Activated T-cell treated with anti-CD3 and anti-CD28 coated beads, Interleukin-2, amount 50 U/mL, for 24 hours (primary cell): ENCODE measurements around the gene EID2.

ENCODE experiments used
- DNase-seq: peaks from one replicate; pipeline ENCODE4 v3.0.0-alpha.2; 2020
- H3K27ac Mint-ChIP-seq: 2 replicates; pipeline ENCODE4 v1.8.0; 2020; ENCODE audit warnings: mild to moderate bottlenecking, mixed read lengths
- H3K27me3 Mint-ChIP-seq: 2 replicates; pipeline ENCODE4 v1.8.0; 2020; ENCODE audit warnings: mixed read lengths
- H3K36me3 Mint-ChIP-seq: 2 replicates; pipeline ENCODE4 v1.8.0; 2020; ENCODE audit warnings: low read depth, mixed read lengths
- H3K4me1 Mint-ChIP-seq: 2 replicates; pipeline ENCODE4 v1.8.0; 2020; ENCODE audit warnings: low read depth, mixed read lengths
- H3K4me3 Mint-ChIP-seq: 2 replicates; pipeline ENCODE4 v1.8.0; 2020; ENCODE audit warnings: mild to moderate bottlenecking, moderate library complexity, mixed read lengths
- H3K9me3 Mint-ChIP-seq: 2 replicates; pipeline ENCODE4 v1.8.0; 2020; ENCODE audit warnings: mixed read lengths

The EID2 gene

GRCh38 chr19:39550197-39550596 is 10.2 kb upstream of the EID2 start:
- no peak for DNase-seq
- Mint-ChIP-seq H3K27me3 (no peaks in the 10 kb centered on the region), H3K4me3 (no peak overlapping the region), H3K36me3 (no peaks in the 10 kb centered on the region), H3K27ac (no peak overlapping the region), H3K9me3 (no peaks in the 10 kb centered on the region), H3K4me1 (peaks cover 27% of the 10 kb centered on the region)

DNA sequence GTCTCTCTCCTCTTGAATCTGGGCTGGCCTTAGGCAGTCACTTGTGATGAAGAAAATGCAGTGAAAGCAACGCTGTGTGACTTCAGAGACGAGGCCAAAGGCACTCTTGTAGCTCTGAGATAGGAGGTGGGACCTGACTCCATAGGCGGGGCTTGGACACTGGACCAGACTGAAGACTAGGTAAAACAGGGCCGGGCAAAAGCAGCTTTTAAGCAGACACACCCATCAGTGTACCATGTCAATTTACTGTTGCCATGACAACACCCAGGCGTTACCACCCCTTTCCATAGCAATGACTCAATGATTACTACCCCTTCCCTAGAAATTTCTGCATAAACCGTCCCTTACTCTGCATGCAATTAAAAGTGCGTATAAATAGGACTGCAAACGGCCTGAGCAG is 6.6 kb upstream of the EID2 start:
- H3K36me3 Mint-ChIP-seq = no peaks in the 10 kb centered on the region
- H3K4me3 Mint-ChIP-seq = no peak overlapping the region
- no peak overlapping the region for H3K27ac Mint-ChIP-seq
- H3K4me1 Mint-ChIP-seq = peaks cover 47% of the 10 kb centered on the region
- H3K9me3 Mint-ChIP-seq = no peaks in the 10 kb centered on the region
- no peaks in the 10 kb centered on the region for H3K27me3 Mint-ChIP-seq
- DNase-seq = no peak

DNA sequence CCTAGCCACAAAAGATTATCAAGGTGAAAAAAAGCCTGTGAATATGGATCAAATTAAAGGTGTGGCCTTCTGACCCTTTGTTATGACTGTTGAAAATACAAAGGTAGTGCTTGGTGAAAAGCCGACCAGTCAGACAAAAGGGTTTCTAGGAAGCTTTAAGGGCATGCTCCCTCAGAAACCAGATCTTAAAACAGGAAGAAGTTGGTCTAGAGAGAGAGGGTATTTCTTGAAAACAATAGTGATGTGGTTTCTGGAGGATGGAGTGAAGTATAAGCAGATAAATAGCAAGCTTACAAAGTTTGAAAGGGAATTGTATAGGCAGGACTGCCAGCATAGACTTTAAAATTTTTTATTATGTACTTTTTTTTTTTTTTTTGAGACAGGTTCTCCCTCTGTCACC is 5.0 kb upstream of the EID2 start:
- Mint-ChIP-seq H3K4me1 (peaks cover 55% of the 10 kb centered on the region), H3K4me3 (no peak overlapping the region), H3K27me3 (no peaks in the 10 kb centered on the region), H3K27ac (peak overlapping the region; percentile 83), H3K36me3 (peaks cover 2% of the 10 kb centered on the region), H3K9me3 (no peaks in the 10 kb centered on the region)
- DNase-seq = no peak

GRCh38 chr19:39544226-39544903 is 4.4 kb upstream of the EID2 start:
- Mint-ChIP-seq H3K4me3 (no peak overlapping the region), H3K36me3 (peaks cover 5% of the 10 kb centered on the region), H3K4me1 (peaks cover 55% of the 10 kb centered on the region), H3K9me3 (no peaks in the 10 kb centered on the region), H3K27ac (peak overlapping the region; percentile 83), H3K27me3 (no peaks in the 10 kb centered on the region)
- no peak for DNase-seq

GRCh38 chr19:39543477-39543857 is 3.5 kb upstream of the EID2 start:
- peaks cover 61% of the 10 kb centered on the region for H3K4me1 Mint-ChIP-seq

GRCh38 chr19:39542206-39542605 is 2.2 kb upstream of the EID2 start:
- peaks cover 23% of the 10 kb centered on the region for H3K36me3 Mint-ChIP-seq
- no peaks in the 10 kb centered on the region for H3K9me3 Mint-ChIP-seq
- H3K27me3 Mint-ChIP-seq = no peaks in the 10 kb centered on the region
- no peak overlapping the region for H3K27ac Mint-ChIP-seq
- no peak overlapping the region for H3K4me3 Mint-ChIP-seq
- peaks cover 70% of the 10 kb centered on the region for H3K4me1 Mint-ChIP-seq
- no peak for DNase-seq

More at GRCh38 chr19:39543477-39543857, 3.5 kb upstream of the EID2 start:
- Mint-ChIP-seq H3K4me3 (no peak overlapping the region), H3K9me3 (no peaks in the 10 kb centered on the region), H3K27ac (peak overlapping the region; percentile 20), H3K27me3 (no peaks in the 10 kb centered on the region), H3K36me3 (peaks cover 11% of the 10 kb centered on the region)
- DNase-seq = no peak

GRCh38 chr19:39540333-39540673 is 342 bp upstream of the EID2 start:
- Mint-ChIP-seq H3K27ac (peak overlapping the region; percentile 99), H3K27me3 (no peaks in the 10 kb centered on the region), H3K4me1 (peaks cover 60% of the 10 kb centered on the region), H3K4me3 (peak overlapping the region; percentile 96), H3K36me3 (peaks cover 31% of the 10 kb centered on the region), H3K9me3 (no peaks in the 10 kb centered on the region)
- DNase-seq = no peak

DNA sequence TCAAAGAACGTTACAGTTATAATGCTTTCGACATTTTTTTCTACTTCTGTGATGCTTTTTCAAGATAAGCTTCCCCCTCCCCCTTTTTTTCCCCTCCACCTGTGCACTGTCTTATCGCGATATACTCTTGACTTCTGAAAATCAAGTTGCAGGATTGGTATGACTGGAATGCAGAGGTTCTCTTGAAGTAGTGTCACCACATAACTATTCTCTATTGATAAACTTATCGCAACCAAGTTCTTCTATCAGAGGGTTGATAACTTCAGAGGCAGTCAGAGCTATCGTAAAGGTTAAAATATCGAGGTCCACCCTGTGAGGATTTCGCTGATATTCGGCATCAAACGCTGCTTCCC is 820 bp downstream of the EID2 start:
- Mint-ChIP-seq H3K4me3 (peak overlapping the region; percentile 96), H3K9me3 (no peaks in the 10 kb centered on the region), H3K36me3 (peaks cover 31% of the 10 kb centered on the region), H3K27ac (peak overlapping the region; percentile 97), H3K4me1 (peaks cover 51% of the 10 kb centered on the region), H3K27me3 (no peaks in the 10 kb centered on the region)
- no peak for DNase-seq

GRCh38 chr19:39533791-39534190 is 6.2 kb downstream of the EID2 start:
- Mint-ChIP-seq H3K4me3 (no peak overlapping the region), H3K27me3 (no peaks in the 10 kb centered on the region), H3K27ac (no peak overlapping the region), H3K9me3 (no peaks in the 10 kb centered on the region), H3K36me3 (peaks cover 29% of the 10 kb centered on the region), H3K4me1 (peaks cover 41% of the 10 kb centered on the region)
- DNase-seq = no peak

DNA sequence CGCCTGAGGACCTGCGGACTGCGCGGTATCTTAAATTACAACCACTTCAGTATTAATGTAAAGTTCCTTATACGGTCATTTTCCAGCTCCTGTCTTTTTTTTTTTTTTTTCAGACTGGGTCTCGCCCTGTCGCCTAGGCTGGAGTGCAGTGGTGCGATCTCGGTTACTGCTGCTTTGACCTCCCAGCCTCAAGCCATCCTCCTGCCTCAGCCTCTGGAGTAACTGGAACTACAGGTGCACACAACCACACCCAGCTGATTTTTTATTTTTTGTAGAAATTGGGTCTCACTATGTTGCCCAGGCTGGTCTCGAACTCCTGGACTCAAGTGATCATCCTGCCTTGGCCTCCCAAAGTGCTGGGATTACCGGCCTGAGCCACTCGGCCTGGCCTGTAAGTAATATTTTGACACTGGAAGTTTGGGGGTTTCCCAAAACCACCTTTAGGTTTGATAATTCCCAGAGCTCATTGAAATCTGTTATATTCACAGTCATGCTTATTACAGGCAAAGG is 6.9 kb downstream of the EID2 start:
- peak overlapping the region; percentile 93 for H3K4me3 Mint-ChIP-seq
- peaks cover 29% of the 10 kb centered on the region for H3K36me3 Mint-ChIP-seq
- no peaks in the 10 kb centered on the region for H3K27me3 Mint-ChIP-seq
- H3K4me1 Mint-ChIP-seq = peaks cover 40% of the 10 kb centered on the region
- DNase-seq = no peak
- H3K9me3 Mint-ChIP-seq = no peaks in the 10 kb centered on the region
- no peak overlapping the region for H3K27ac Mint-ChIP-seq

GRCh38 chr19:39532233-39533002 is 7.5 kb downstream of the EID2 start, which contains the start of gene EID2B:
Gene EID2B (minus strand): TSS chr19:39532852. CDS start chr19:39532802, 50 bp downstream.
- Mint-ChIP-seq H3K27me3 (no peaks in the 10 kb centered on the region), H3K4me1 (peaks cover 33% of the 10 kb centered on the region), H3K27ac (peak within 1 kb of the TSS; percentile 93), H3K36me3 (peaks cover 23% of the 10 kb centered on the region), H3K4me3 (peak within 1 kb of the TSS; percentile 93), H3K9me3 (no peaks in the 10 kb centered on the region)
- peak; percentile 93 for DNase-seq

- Mint-ChIP-seq H3K4me1 (peaks cover 31% of the 10 kb centered on the region), H3K4me3 (peak overlapping the region; percentile 93), H3K27ac (peak overlapping the region; percentile 93), H3K27me3 (no peaks in the 10 kb centered on the region), H3K36me3 (peaks cover 20% of the 10 kb centered on the region), H3K9me3 (no peaks in the 10 kb centered on the region)
- no peak for DNase-seq
Observed at GRCh38 chr19:39531834-39532232, 8.1 kb downstream of the EID2 start.

- Mint-ChIP-seq H3K4me3 (no peak overlapping the region), H3K27me3 (no peaks in the 10 kb centered on the region), H3K27ac (no peak overlapping the region), H3K36me3 (peaks cover 10% of the 10 kb centered on the region), H3K9me3 (no peaks in the 10 kb centered on the region), H3K4me1 (peaks cover 14% of the 10 kb centered on the region)
- no peak for DNase-seq
Observed at GRCh38 chr19:39525205-39525604, 14.8 kb downstream of the EID2 start.

GRCh38 chr19:39524495-39524894 is 15.5 kb downstream of the EID2 start:
- H3K27ac Mint-ChIP-seq = no peak overlapping the region
- no peaks in the 10 kb centered on the region for H3K9me3 Mint-ChIP-seq
- no peak for DNase-seq
- H3K4me1 Mint-ChIP-seq = peaks cover 12% of the 10 kb centered on the region
- no peaks in the 10 kb centered on the region for H3K27me3 Mint-ChIP-seq
- no peak overlapping the region for H3K4me3 Mint-ChIP-seq
- H3K36me3 Mint-ChIP-seq = peaks cover 10% of the 10 kb centered on the region
